ENCODE results near the gene NAT14. TPM values are rescaled to one million over a fixed set of nuclear protein-coding genes. Genes with fewer than 3 reads are reported as not detected.

The NAT14 gene
- total RNA-seq, 1 experiment from 2014 or later: 87.7 TPM

GRCh38 chr19:55476100-55476775, 8.8 kb upstream of the NAT14 start, which contains the start of gene ZNF628:
Gene ZNF628 (plus strand): TSS chr19:55476617. CDS start chr19:55479911, 3,294 bp downstream.
- DNase-seq (ENCODE audit: low spot score) (peak; percentile 99), ATAC-seq (peak; percentile 88)
- POLR2A ChIA-PET: interaction anchor here (1.0 to 2.6 kb wide), 10 partner anchors 9 to 320 kb away, joined by 3 to 15 read pairs (median 4); partner anchors contain the start of genes FIZ1, HSPBP1, ISOC2 and NAT14
- CTCF ChIA-PET: interaction anchor here (0.7 to 4.5 kb wide), 13 partner anchors 9 to 329 kb away, joined by 3 to 68 read pairs (median 5); partner anchors contain the start of genes ISOC2 and SSC5D
- Mint-ChIP-seq H3K4me1 (peaks cover 27% of the 10 kb centered on the region), H3K4me3 (peak within 1 kb of the TSS; percentile 85), H3K27me3 (ENCODE audit: low read depth) (peaks cover 9% of the 10 kb centered on the region), H3K27ac (peak within 1 kb of the TSS; percentile 81), H3K36me3 (no peaks in the 10 kb centered on the region), H3K9me3 (no peaks in the 10 kb centered on the region)
- TF ChIP-seq ZNF396 (CRISPR knock-in tag; IDR thresholded peaks at IDR 0.05; ENCODE audit: borderline replicate concordance) (no peak), GTF2I (CRISPR knock-in tag; conservative IDR thresholded peaks at IDR 0.05) (no peak), ELF4 (CRISPR knock-in tag; IDR thresholded peaks at IDR 0.05; ENCODE audit: low read depth) (no peak), CDX4 (CRISPR knock-in tag; IDR thresholded peaks at IDR 0.05; ENCODE audit: borderline replicate concordance) (no peak), ZNF512 (CRISPR knock-in tag; IDR thresholded peaks at IDR 0.05; ENCODE audit: borderline replicate concordance) (no peak), ZSCAN18 (CRISPR knock-in tag; IDR thresholded peaks at IDR 0.05) (no peak), ZMAT4 (CRISPR knock-in tag; IDR thresholded peaks at IDR 0.05) (no peak), USF1 (CRISPR knock-in tag; IDR thresholded peaks at IDR 0.05) (peak; percentile 74; the same call in 1 of the 2 replicates), ZNF281 (CRISPR knock-in tag; IDR thresholded peaks at IDR 0.05) (peak; percentile 92), ERG (CRISPR knock-in tag; IDR thresholded peaks at IDR 0.05) (no peak), TP53 (CRISPR knock-in tag; IDR thresholded peaks at IDR 0.05) (no peak), AFF4 (CRISPR knock-in tag; IDR thresholded peaks at IDR 0.05; ENCODE audit: borderline replicate concordance) (no peak), PRDM15 (CRISPR knock-in tag; IDR thresholded peaks at IDR 0.05) (peak; percentile 87), CBFB (CRISPR knock-in tag; IDR thresholded peaks at IDR 0.05; ENCODE audit: low read depth) (no peak), ZNF138 (CRISPR knock-in tag; conservative IDR thresholded peaks at IDR 0.05) (no peak), NFE2L1 (CRISPR knock-in tag; IDR thresholded peaks at IDR 0.05) (peak; percentile 60; the same call in 1 of the 2 replicates)
